ENCODE results near the gene TDRD9.
"Not testable (repeated sequence)": the region's sequence is repeated elsewhere in the genome, so short reads cannot be mapped to it uniquely, and the experiment has no call there.

The TDRD9 gene

GRCh38 chr14:103925316-103925715 is 2.9 kb upstream of the TDRD9 start:
- no peak for DNase-seq (ENCODE audit: low read depth)

- DNase-seq (ENCODE audit: low read depth), result no peak
These were observed 690 bp upstream of the TDRD9 start for GRCh38 chr14:103927566-103927965.

- DNase-seq (ENCODE audit: low read depth), result no peak
These were observed 1.9 kb downstream of the TDRD9 start for GRCh38 chr14:103930051-103930604.

GRCh38 chr14:103931422-103931821 is 3.2 kb downstream of the TDRD9 start:
- no peak for DNase-seq (ENCODE audit: low read depth)

- DNase-seq (ENCODE audit: low read depth), result no peak
These were observed 4.7 kb downstream of the TDRD9 start for GRCh38 chr14:103932791-103933490.

GRCh38 chr14:103935102-103935501 is 6.8 kb downstream of the TDRD9 start:
- no peak for DNase-seq (ENCODE audit: low read depth)

- DNase-seq (ENCODE audit: low read depth), result no peak
These were observed 13.2 kb downstream of the TDRD9 start for GRCh38 chr14:103941462-103941861.

- DNase-seq (ENCODE audit: low read depth), result no peak
These were observed 13.9 kb downstream of the TDRD9 start, which contains the start of gene RD3L for GRCh38 chr14:103941973-103942736. Gene RD3L (minus strand): TSS chr14:103942529. CDS start chr14:103941695, 834 bp downstream.

GRCh38 chr14:103943673-103944072 is 15.4 kb downstream of the TDRD9 start:
- no peak for DNase-seq (ENCODE audit: low read depth)

- DNase-seq (ENCODE audit: low read depth), result no peak
These were observed 18.7 kb downstream of the TDRD9 start for GRCh38 chr14:103946975-103947374.

- DNase-seq (ENCODE audit: low read depth), result no peak
These were observed 20.2 kb downstream of the TDRD9 start for GRCh38 chr14:103948442-103948841.

GRCh38 chr14:103949131-103949790 is 21.0 kb downstream of the TDRD9 start:
- DNase-seq (ENCODE audit: low read depth), result no peak

GRCh38 chr14:103960457-103961055 is 32.3 kb downstream of the TDRD9 start:
- DNase-seq (ENCODE audit: low read depth), result no peak

- DNase-seq (ENCODE audit: low read depth), result no peak
These were observed 33.8 kb downstream of the TDRD9 start for GRCh38 chr14:103961928-103962578.

- DNase-seq (ENCODE audit: low read depth), result no peak
These were observed 38.4 kb downstream of the TDRD9 start for GRCh38 chr14:103966631-103967030.

GRCh38 chr14:103969961-103970360 is 41.7 kb downstream of the TDRD9 start:
- DNase-seq (ENCODE audit: low read depth), result no peak

- no peak for DNase-seq (ENCODE audit: low read depth)
These were observed 45.1 kb downstream of the TDRD9 start for GRCh38 chr14:103973354-103973753.

- no peak for DNase-seq (ENCODE audit: low read depth)
These were observed 46.3 kb downstream of the TDRD9 start for GRCh38 chr14:103974575-103974974.

- not testable (repeated sequence) for DNase-seq (ENCODE audit: low read depth)
These were observed 52.5 kb downstream of the TDRD9 start for GRCh38 chr14:103980623-103981238.

- no peak for DNase-seq (ENCODE audit: low read depth)
These were observed 55.9 kb downstream of the TDRD9 start for GRCh38 chr14:103984196-103984595.

- no peak for DNase-seq (ENCODE audit: low read depth)
These were observed 60.8 kb downstream of the TDRD9 start for GRCh38 chr14:103989034-103989433.
